Measurements from ENCODE around the gene RHOF.

DNA sequence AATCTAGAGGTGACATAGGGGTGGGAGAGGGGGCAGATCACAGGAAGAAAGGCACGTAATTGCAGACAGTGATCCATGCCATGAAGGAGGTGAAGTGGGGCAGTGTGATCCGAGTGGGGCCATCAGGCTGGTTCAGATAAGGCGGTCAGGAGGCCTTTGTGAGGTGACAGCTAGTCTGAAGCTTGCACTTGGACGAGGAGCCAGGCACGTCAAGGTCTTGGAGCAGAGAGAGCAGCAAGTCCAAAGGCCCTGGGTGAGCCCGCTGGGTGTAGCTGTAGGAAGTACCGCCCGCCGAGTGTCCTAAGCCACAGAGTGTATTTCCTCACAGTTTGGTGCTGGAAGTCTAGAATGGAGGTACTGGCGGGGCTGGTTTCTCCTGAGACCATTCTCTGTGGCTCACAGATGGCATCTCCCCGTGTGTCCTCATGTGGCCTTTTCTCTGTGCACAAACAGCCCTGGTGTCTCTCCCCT is 23.6 kb downstream of the RHOF start:
- TF ChIP-seq CTCF (IDR thresholded peaks at IDR 0.05) = no peak
- TF ChIP-seq POLR2A (IDR thresholded peaks at IDR 0.05) = no peak

Data from heart left ventricle (tissue), 13 donors.